Measurements from ENCODE around the gene FITM1.

Gene FITM1

GRCh38 chr14:24093901-24094840, 36.3 kb upstream of the FITM1 start, which contains the start of gene PCK2:
PCK2 (plus strand) TSS chr14:24094311; CDS start chr14:24094406, 95 bp downstream.
- peak; percentile 59 for DNase-seq (ENCODE audit: low read depth, low spot score)
- H3K9ac ChIP-seq (ENCODE audit: insufficient read length), result peak within 1 kb of the TSS; percentile 99
- peaks cover 18% of the 10 kb centered on the region; the same call in 1 of the 2 replicates for H3K36me3 ChIP-seq (ENCODE audit: insufficient read depth, low read length)
- TF ChIP-seq FOXP2 (optimal IDR thresholded peaks at IDR 0.05; ENCODE audit: control extremely low read depth, extremely low read length, insufficient read depth) (no peak), POLR2AphosphoS5 (IDR thresholded peaks at IDR 0.05; ENCODE audit: borderline replicate concordance, low read depth, low read length) (peak; percentile 81), EZH2 (IDR thresholded peaks at IDR 0.05) (no peak)
- peak within 1 kb of the TSS; percentile 90 for H3K4me3 ChIP-seq
- peak within 1 kb of the TSS; percentile 92 for H3K27ac ChIP-seq
- no peaks in the 10 kb centered on the region for H3K9me3 ChIP-seq (ENCODE audit: low read depth, low read length)

GRCh38 chr14:24094841-24095270, 35.6 kb upstream of the FITM1 start:
- Histone ChIP-seq H3K9me3 (ENCODE audit: low read depth, low read length) (no peaks in the 10 kb centered on the region), H3K4me3 (peak overlapping the region; percentile 90), H3K36me3 (ENCODE audit: insufficient read depth, low read length) (peaks cover 24% of the 10 kb centered on the region; the same call in 1 of the 2 replicates), H3K9ac (ENCODE audit: insufficient read length) (peak overlapping the region; percentile 99), H3K27ac (peak overlapping the region; percentile 89; the same call in 1 of the 2 replicates)
- TF ChIP-seq FOXP2 (optimal IDR thresholded peaks at IDR 0.05; ENCODE audit: control extremely low read depth, extremely low read length, insufficient read depth), result no peak
- TF ChIP-seq EZH2 (IDR thresholded peaks at IDR 0.05), result no peak
- TF ChIP-seq POLR2AphosphoS5 (IDR thresholded peaks at IDR 0.05; ENCODE audit: borderline replicate concordance, low read depth, low read length), result no peak
- DNase-seq (ENCODE audit: low read depth, low spot score), result no peak

GRCh38 chr14:24095271-24096068, 35.0 kb upstream of the FITM1 start:
- Histone ChIP-seq H3K36me3 (ENCODE audit: insufficient read depth, low read length) (peaks cover 30% of the 10 kb centered on the region; the same call in 1 of the 2 replicates), H3K4me3 (peak overlapping the region; percentile 90), H3K9ac (ENCODE audit: insufficient read length) (peak overlapping the region; percentile 99), H3K9me3 (ENCODE audit: low read depth, low read length) (no peaks in the 10 kb centered on the region), H3K27ac (no peak overlapping the region)
- TF ChIP-seq FOXP2 (optimal IDR thresholded peaks at IDR 0.05; ENCODE audit: control extremely low read depth, extremely low read length, insufficient read depth) (no peak), POLR2AphosphoS5 (IDR thresholded peaks at IDR 0.05; ENCODE audit: borderline replicate concordance, low read depth, low read length) (no peak), EZH2 (IDR thresholded peaks at IDR 0.05) (no peak)
- no peak for DNase-seq (ENCODE audit: low read depth, low spot score)

GRCh38 chr14:24096545-24097181, 33.8 kb upstream of the FITM1 start:
- no peak overlapping the region for H3K9ac ChIP-seq (ENCODE audit: insufficient read length)
- no peak for DNase-seq (ENCODE audit: low read depth, low spot score)
- H3K9me3 ChIP-seq (ENCODE audit: low read depth, low read length), result no peaks in the 10 kb centered on the region
- TF ChIP-seq EZH2 (IDR thresholded peaks at IDR 0.05) (no peak), POLR2AphosphoS5 (IDR thresholded peaks at IDR 0.05; ENCODE audit: borderline replicate concordance, low read depth, low read length) (no peak), FOXP2 (optimal IDR thresholded peaks at IDR 0.05; ENCODE audit: control extremely low read depth, extremely low read length, insufficient read depth) (no peak)
- peaks cover 35% of the 10 kb centered on the region; the same call in 1 of the 2 replicates for H3K36me3 ChIP-seq (ENCODE audit: insufficient read depth, low read length)
- no peak overlapping the region for H3K4me3 ChIP-seq
- no peak overlapping the region for H3K27ac ChIP-seq

GRCh38 chr14:24098229-24098926, 32.1 kb upstream of the FITM1 start:
- Histone ChIP-seq H3K36me3 (ENCODE audit: insufficient read depth, low read length) (peaks cover 48% of the 10 kb centered on the region; the same call in 1 of the 2 replicates), H3K9me3 (ENCODE audit: low read depth, low read length) (no peaks in the 10 kb centered on the region), H3K27ac (no peak overlapping the region), H3K9ac (ENCODE audit: insufficient read length) (no peak overlapping the region), H3K4me3 (no peak overlapping the region)
- no peak for DNase-seq (ENCODE audit: low read depth, low spot score)
- TF ChIP-seq FOXP2 (optimal IDR thresholded peaks at IDR 0.05; ENCODE audit: control extremely low read depth, extremely low read length, insufficient read depth), result no peak
- no peak for TF ChIP-seq POLR2AphosphoS5 (IDR thresholded peaks at IDR 0.05; ENCODE audit: borderline replicate concordance, low read depth, low read length)
- no peak for TF ChIP-seq EZH2 (IDR thresholded peaks at IDR 0.05)

GRCh38 chr14:24098927-24099813, 31.3 kb upstream of the FITM1 start:
- no peak for TF ChIP-seq EZH2 (IDR thresholded peaks at IDR 0.05)
- TF ChIP-seq FOXP2 (optimal IDR thresholded peaks at IDR 0.05; ENCODE audit: control extremely low read depth, extremely low read length, insufficient read depth), result no peak
- TF ChIP-seq POLR2AphosphoS5 (IDR thresholded peaks at IDR 0.05; ENCODE audit: borderline replicate concordance, low read depth, low read length), result no peak
- Histone ChIP-seq H3K4me3 (no peak overlapping the region), H3K9ac (ENCODE audit: insufficient read length) (no peak overlapping the region), H3K9me3 (ENCODE audit: low read depth, low read length) (no peaks in the 10 kb centered on the region), H3K36me3 (ENCODE audit: insufficient read depth, low read length) (peaks cover 55% of the 10 kb centered on the region; the same call in 1 of the 2 replicates), H3K27ac (no peak overlapping the region)
- no peak for DNase-seq (ENCODE audit: low read depth, low spot score)

All from SK-N-MC (cell line).